Measurements from ENCODE around the gene OR51A2.
"Not testable (repeated sequence)": the region's sequence is repeated elsewhere in the genome, so short reads cannot be mapped to it uniquely, and the experiment has no call there.

The OR51A2 gene

DNA sequence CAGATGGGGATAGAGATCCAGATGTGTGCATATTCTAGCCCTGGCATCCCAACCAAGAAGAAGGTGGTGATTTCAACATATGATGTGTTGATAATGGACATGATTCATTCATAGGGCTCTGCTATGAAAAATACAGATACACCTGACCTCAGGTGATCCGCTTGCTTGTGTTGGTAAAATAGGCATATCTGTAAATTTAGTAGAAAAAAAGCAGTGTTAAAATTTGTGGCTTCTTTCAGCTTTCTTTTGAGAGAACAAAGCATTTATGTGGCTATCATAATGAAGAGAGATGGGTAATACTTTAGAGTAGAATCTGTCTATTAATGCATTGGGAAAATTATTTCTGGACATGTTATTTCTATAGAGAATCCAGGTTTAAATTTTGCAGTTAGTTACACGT, at the start of gene OR51A2:
Gene OR51A2, minus strand, starts transcription at position 101 of the 400 bp plus-strand sequence. Its CDS starts 0 bp downstream, at position 101.
- CTCF ChIA-PET; DNase-seq (ENCODE audit: extremely low spot score); POLR2A ChIA-PET: not testable (repeated sequence)

DNA sequence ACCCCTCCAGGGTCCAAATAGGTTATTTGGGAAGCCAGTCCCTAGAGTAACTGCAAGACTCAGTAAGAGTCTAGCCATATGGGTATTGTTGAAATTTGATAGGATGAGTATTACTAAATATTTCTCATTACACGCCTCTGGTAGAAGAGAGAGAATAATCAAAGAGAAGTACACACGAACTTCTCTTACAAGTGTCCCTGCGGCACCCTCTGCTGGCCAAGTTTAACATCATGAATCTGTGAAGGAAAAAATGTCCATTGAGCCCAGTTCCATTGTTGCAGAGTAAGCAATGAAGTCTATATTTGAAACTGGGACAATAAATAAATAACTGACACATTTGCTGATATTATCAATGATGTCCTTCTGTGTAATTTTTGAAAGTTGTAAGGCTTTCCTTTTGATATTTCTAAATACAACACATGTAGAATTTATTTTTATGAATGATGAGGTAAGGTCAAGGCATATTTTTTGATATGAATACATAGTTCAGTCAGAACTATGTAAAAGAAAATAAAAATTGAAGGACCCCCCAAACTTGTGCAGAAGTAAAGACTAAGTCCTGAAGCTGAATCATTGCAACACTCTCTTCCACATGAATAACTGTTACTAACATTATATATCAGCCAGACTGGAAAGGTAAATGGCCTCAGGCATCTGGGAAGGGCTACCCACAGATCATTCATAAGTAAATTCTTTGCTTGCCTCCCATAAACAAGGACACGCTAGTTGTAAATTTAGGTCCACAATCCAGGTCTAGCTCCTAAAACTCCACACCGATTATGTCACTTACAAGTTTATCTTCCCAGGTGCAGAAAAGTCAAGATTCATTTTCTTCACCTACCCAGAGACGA, 49.1 kb upstream of the OR51A2 start:
- TF ChIP-seq L3MBTL2 (conservative IDR thresholded peaks at IDR 0.05) (no peak), HDGF (IDR thresholded peaks at IDR 0.05; ENCODE audit: borderline replicate concordance) (no peak), ELF4 (IDR thresholded peaks at IDR 0.05) (no peak), PKNOX1 (IDR thresholded peaks at IDR 0.05) (no peak), CTBP1 (IDR thresholded peaks at IDR 0.05; ENCODE audit: borderline replicate concordance) (no peak), SP1 (IDR thresholded peaks at IDR 0.05) (no peak), ARNT (IDR thresholded peaks at IDR 0.05) (no peak), BHLHE40 (IDR thresholded peaks at IDR 0.05; ENCODE audit: borderline replicate concordance) (no peak), FOXK2 (IDR thresholded peaks at IDR 0.05) (no peak), ZNF384 (IDR thresholded peaks at IDR 0.05) (no peak), SUZ12 (IDR thresholded peaks at IDR 0.05) (no peak), FOXA1 (IDR thresholded peaks at IDR 0.05) (no peak), FOXM1 (IDR thresholded peaks at IDR 0.05; ENCODE audit: borderline replicate concordance) (no peak), NFRKB (IDR thresholded peaks at IDR 0.05) (no peak), LEF1 (IDR thresholded peaks at IDR 0.05; ENCODE audit: borderline replicate concordance) (no peak), TARDBP (IDR thresholded peaks at IDR 0.05) (no peak)
- ChIA-PET POLR2A (no interaction called here), CTCF (interaction anchor here (1.7 kb wide), 1 partner anchor 368 kb away, joined by 9 read pairs; the partner anchor contains the start of gene OR51D1)
- DNase-seq (ENCODE audit: extremely low spot score): peak; percentile 25

- TF ChIP-seq PKNOX1 (IDR thresholded peaks at IDR 0.05) (no peak), NFRKB (IDR thresholded peaks at IDR 0.05) (no peak), ELF4 (IDR thresholded peaks at IDR 0.05) (no peak), LEF1 (IDR thresholded peaks at IDR 0.05; ENCODE audit: borderline replicate concordance) (no peak), FOXM1 (IDR thresholded peaks at IDR 0.05; ENCODE audit: borderline replicate concordance) (no peak), CTBP1 (IDR thresholded peaks at IDR 0.05; ENCODE audit: borderline replicate concordance) (no peak), SUZ12 (IDR thresholded peaks at IDR 0.05) (no peak), ARNT (IDR thresholded peaks at IDR 0.05) (no peak), ZNF384 (IDR thresholded peaks at IDR 0.05) (no peak), TARDBP (IDR thresholded peaks at IDR 0.05) (no peak)
- POLR2A ChIA-PET: no interaction called here
- CTCF ChIA-PET: no interaction called here
- no peak for DNase-seq (ENCODE audit: extremely low spot score)
Measured at GRCh38 chr11:4994551-4994950, 39.0 kb upstream of the OR51A2 start, which contains the start of gene OR51L1. Gene OR51L1 (plus strand): TSS chr11:4994851. CDS start chr11:4998983, 4,132 bp downstream.

DNA sequence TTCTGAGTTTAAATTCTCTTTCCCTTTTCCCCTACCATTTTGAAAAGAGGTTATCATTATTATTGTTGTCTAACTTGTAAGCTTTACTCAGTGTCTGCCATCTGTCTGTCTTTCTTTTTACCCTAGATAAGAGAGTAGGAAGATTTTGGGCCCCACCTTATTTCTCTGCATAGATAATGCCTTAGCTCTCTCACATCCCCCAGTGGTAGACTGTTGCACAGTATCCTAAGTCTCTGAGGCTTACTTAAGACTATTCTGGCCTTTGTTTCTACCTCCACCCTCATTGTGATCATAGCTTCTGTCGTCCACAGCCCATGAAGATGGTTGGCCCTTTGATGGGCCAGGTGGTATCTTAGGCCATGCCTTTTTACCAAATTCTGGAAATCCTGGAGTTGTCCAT, 35.5 kb upstream of the OR51A2 start:
- ChIA-PET CTCF (no interaction called here), POLR2A (no interaction called here)
- no peak for DNase-seq (ENCODE audit: extremely low spot score)
- TF ChIP-seq FOXA1 (IDR thresholded peaks at IDR 0.05) (no peak), HDGF (IDR thresholded peaks at IDR 0.05; ENCODE audit: borderline replicate concordance) (no peak), NFRKB (IDR thresholded peaks at IDR 0.05) (no peak), CTBP1 (IDR thresholded peaks at IDR 0.05; ENCODE audit: borderline replicate concordance) (no peak), SUZ12 (IDR thresholded peaks at IDR 0.05) (no peak), FOXM1 (IDR thresholded peaks at IDR 0.05; ENCODE audit: borderline replicate concordance) (no peak), FOXK2 (IDR thresholded peaks at IDR 0.05) (no peak)

- ChIA-PET POLR2A (no interaction called here), CTCF (no interaction called here)
- no peak for DNase-seq (ENCODE audit: extremely low spot score)
- TF ChIP-seq HDGF (IDR thresholded peaks at IDR 0.05; ENCODE audit: borderline replicate concordance): no peak
- no peak for TF ChIP-seq FOXM1 (IDR thresholded peaks at IDR 0.05; ENCODE audit: borderline replicate concordance)
- TF ChIP-seq NFRKB (IDR thresholded peaks at IDR 0.05): no peak
Measured at GRCh38 chr11:4983841-4984240, 28.3 kb upstream of the OR51A2 start.

DNA sequence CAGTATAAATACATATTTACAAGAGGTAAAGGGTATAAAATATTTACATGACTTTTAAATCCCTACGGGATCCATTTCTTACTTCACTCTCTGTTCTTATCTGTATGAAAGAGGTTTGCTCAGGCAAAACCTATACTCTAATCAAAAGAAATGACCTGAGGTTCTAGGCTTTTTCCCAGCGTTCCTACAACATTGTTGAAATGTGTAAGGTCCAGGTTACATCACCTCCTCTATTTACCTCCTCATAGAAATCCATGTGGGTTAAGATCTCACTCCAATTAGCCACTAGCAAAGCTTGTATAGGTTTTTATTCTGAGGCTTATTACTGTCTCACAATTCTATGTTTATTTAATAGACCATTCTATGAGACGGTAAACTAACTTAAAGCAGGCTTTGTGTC, 27.2 kb upstream of the OR51A2 start:
- CTCF ChIA-PET: no interaction called here
- POLR2A ChIA-PET: no interaction called here
- DNase-seq (ENCODE audit: extremely low spot score): no peak
- TF ChIP-seq L3MBTL2 (conservative IDR thresholded peaks at IDR 0.05) (no peak), SP1 (IDR thresholded peaks at IDR 0.05) (no peak), FOXM1 (IDR thresholded peaks at IDR 0.05; ENCODE audit: borderline replicate concordance) (no peak), HDGF (IDR thresholded peaks at IDR 0.05; ENCODE audit: borderline replicate concordance) (no peak), LEF1 (IDR thresholded peaks at IDR 0.05; ENCODE audit: borderline replicate concordance) (no peak), SUZ12 (IDR thresholded peaks at IDR 0.05) (no peak)

DNA sequence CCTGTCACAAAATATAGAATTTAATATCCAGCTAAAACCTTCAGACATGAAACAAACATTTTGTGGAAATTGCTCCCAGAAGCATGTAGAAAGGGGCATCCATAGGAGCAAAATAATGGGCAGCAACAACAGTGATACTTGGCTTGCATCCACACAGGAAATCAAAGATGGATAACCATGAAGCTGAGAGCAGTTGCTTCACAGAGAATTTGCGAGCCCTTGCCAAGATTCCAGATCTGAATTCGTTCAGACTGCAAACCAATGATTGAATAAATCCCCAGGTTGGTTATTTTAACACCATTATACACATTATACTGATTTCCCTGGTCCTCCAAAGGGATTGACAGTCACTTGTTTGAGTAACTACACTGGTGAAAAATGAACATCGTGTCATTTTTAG, 23.5 kb upstream of the OR51A2 start:
- TF ChIP-seq SUZ12 (IDR thresholded peaks at IDR 0.05): no peak
- TF ChIP-seq NFRKB (IDR thresholded peaks at IDR 0.05): no peak
- TF ChIP-seq ARNT (IDR thresholded peaks at IDR 0.05): no peak
- no peak for TF ChIP-seq SP1 (IDR thresholded peaks at IDR 0.05)
- ChIA-PET POLR2A (no interaction called here), CTCF (no interaction called here)
- DNase-seq (ENCODE audit: extremely low spot score): no peak

Data from HEK293T (cell line).